Endodermal cell (in vitro differentiated cells): ENCODE data around the gene CSNK1G1. TPM values are rescaled to one million over a fixed set of nuclear protein-coding genes. Genes with fewer than 3 reads are reported as not detected.

ENCODE experiments used
- DNase-seq: peaks from one replicate; pipeline ENCODE4 v3.0.0-alpha.2; 2017
- H3K27ac ChIP-seq: 2 replicates; pipeline ENCODE4 v1.5.1; 2013; ENCODE audit warnings: mild to moderate bottlenecking, low read depth, low read length, moderate library complexity
- H3K27me3 ChIP-seq: 2 replicates; pipeline ENCODE4 v1.6.1; 2013; ENCODE audit warnings: mild to moderate bottlenecking, low read length, moderate library complexity; ENCODE audit not compliant: insufficient read depth, control insufficient read depth, poor library complexity, severe bottlenecking
- H3K36me3 ChIP-seq: 2 replicates; pipeline ENCODE4 v1.7.0; 2013; ENCODE audit warnings: mild to moderate bottlenecking, low read length, moderate library complexity; ENCODE audit not compliant: control insufficient read depth, insufficient read depth
- H3K4me1 ChIP-seq: one replicate; pipeline ENCODE4 v1.7.0; 2013; ENCODE audit warnings: low read length; ENCODE audit not compliant: control insufficient read depth, insufficient read depth
- H3K4me3 ChIP-seq: 2 replicates; pipeline ENCODE4 v1.5.1; 2013; ENCODE audit warnings: mild to moderate bottlenecking, low read length, moderate library complexity
- H3K9ac ChIP-seq: 2 replicates; pipeline ENCODE4 v1.6.1; 2013; ENCODE audit warnings: mild to moderate bottlenecking, low read length, moderate library complexity; ENCODE audit not compliant: poor library complexity, severe bottlenecking; ENCODE audit errors: extremely low read depth
- H3K9me3 ChIP-seq: 2 replicates; pipeline ENCODE4 v1.6.1; 2013; ENCODE audit warnings: mild to moderate bottlenecking, low read length, moderate library complexity; ENCODE audit not compliant: control insufficient read depth
- H3K27ac Mint-ChIP-seq: 2 replicates; pipeline ENCODE4 v1.8.0; 2020; ENCODE audit warnings: mixed read lengths
- H3K27me3 Mint-ChIP-seq: 2 replicates; pipeline ENCODE4 v1.8.0; 2021; ENCODE audit warnings: mild to moderate bottlenecking, mixed read lengths; ENCODE audit not compliant: insufficient read depth
- H3K36me3 Mint-ChIP-seq: 2 replicates; pipeline ENCODE4 v1.8.0; 2020; ENCODE audit warnings: low read depth, mixed read lengths
- H3K4me1 Mint-ChIP-seq: 2 replicates; pipeline ENCODE4 v1.8.0; 2020; ENCODE audit warnings: mixed read lengths
- H3K4me3 Mint-ChIP-seq: 2 replicates; pipeline ENCODE4 v1.8.0; 2020; ENCODE audit warnings: mild to moderate bottlenecking, moderate library complexity, mixed read lengths
- H3K9me3 Mint-ChIP-seq: 2 replicates; pipeline ENCODE4 v1.8.0; 2020; ENCODE audit warnings: mild to moderate bottlenecking, mixed read lengths
- WGBS, 2 experiments: methylation state at CpG; one replicate each; pipeline versions ENCODE4 v1.1.5 to v1.1.7; 2013; ENCODE audit warnings: missing lambda C conversion rate in 2 of 2, mixed read lengths in 1 of 2; ENCODE audit not compliant: insufficient coverage in 1 of 2, insufficient read length in 1 of 2; 5-methylcytosine and 5-hydroxymethylcytosine counted together
- total RNA-seq, 2 donors: library from RNA; stranded (reverse); fragmentation: NEBNext Ultra II Directional in 1 of 2; extraction: Animal tissue kit (Norgen Biotek cat#: 25700) in 1 of 2; gene quantifications; 2 replicates in 1 of 2; 3 replicates in 1 of 2; pipeline ENCODE4 v1.2.1, GENCODE V29; 2021
- TF ChIP-seq, protein P1 (sequence below): fragments of 200-600 bp; sonication (generic); conservative IDR thresholded peaks from 2 replicates; pipeline ENCODE4 v1.5.0; 2021; ENCODE audit warnings: antibody characterized with exemption, mild to moderate bottlenecking

CSNK1G1 gene
- total RNA-seq, 2 donors from 2014 or later: 24.5 to 31.4 TPM

DNA sequence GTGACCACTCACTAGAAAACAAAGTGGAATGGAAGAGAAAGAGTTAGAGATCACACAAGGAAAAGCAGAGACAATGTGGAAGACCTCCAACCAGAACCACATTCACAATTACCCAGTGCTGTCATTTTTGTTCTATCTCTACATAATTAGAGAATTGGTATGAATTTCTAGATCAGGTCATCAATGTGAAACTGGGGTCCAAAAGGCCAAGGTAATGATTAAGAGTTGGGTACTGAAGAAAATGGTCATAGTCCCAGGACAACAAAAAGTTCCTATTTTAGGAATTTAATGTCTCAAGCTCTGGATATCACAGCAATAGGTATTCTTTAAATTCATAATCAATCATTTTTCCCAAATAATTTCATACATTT lies 108.5 kb downstream of the CSNK1G1 start:
- peak overlapping the region; percentile 31 for H3K4me3 ChIP-seq
- H3K27me3 ChIP-seq: no peaks in the 10 kb centered on the region
- TF ChIP-seq, protein P1, sequence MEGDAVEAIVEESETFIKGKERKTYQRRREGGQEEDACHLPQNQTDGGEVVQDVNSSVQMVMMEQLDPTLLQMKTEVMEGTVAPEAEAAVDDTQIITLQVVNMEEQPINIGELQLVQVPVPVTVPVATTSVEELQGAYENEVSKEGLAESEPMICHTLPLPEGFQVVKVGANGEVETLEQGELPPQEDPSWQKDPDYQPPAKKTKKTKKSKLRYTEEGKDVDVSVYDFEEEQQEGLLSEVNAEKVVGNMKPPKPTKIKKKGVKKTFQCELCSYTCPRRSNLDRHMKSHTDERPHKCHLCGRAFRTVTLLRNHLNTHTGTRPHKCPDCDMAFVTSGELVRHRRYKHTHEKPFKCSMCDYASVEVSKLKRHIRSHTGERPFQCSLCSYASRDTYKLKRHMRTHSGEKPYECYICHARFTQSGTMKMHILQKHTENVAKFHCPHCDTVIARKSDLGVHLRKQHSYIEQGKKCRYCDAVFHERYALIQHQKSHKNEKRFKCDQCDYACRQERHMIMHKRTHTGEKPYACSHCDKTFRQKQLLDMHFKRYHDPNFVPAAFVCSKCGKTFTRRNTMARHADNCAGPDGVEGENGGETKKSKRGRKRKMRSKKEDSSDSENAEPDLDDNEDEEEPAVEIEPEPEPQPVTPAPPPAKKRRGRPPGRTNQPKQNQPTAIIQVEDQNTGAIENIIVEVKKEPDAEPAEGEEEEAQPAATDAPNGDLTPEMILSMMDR: no peak
- H3K9ac ChIP-seq: peak overlapping the region; percentile 60
- peaks cover 19% of the 10 kb centered on the region for H3K36me3 Mint-ChIP-seq
- peak overlapping the region; percentile 94 for H3K27ac Mint-ChIP-seq
- no peak overlapping the region for H3K4me3 Mint-ChIP-seq
- no peaks in the 10 kb centered on the region for H3K27me3 Mint-ChIP-seq
- H3K4me1 ChIP-seq: peaks cover 7% of the 10 kb centered on the region
- DNase-seq: no peak
- peak overlapping the region; percentile 51 for H3K27ac ChIP-seq
- H3K9me3 Mint-ChIP-seq: peaks cover 12% of the 10 kb centered on the region
- peaks cover 20% of the 10 kb centered on the region for H3K4me1 Mint-ChIP-seq
- peaks cover 6% of the 10 kb centered on the region for H3K36me3 ChIP-seq
- H3K9me3 ChIP-seq: no peaks in the 10 kb centered on the region

DNA sequence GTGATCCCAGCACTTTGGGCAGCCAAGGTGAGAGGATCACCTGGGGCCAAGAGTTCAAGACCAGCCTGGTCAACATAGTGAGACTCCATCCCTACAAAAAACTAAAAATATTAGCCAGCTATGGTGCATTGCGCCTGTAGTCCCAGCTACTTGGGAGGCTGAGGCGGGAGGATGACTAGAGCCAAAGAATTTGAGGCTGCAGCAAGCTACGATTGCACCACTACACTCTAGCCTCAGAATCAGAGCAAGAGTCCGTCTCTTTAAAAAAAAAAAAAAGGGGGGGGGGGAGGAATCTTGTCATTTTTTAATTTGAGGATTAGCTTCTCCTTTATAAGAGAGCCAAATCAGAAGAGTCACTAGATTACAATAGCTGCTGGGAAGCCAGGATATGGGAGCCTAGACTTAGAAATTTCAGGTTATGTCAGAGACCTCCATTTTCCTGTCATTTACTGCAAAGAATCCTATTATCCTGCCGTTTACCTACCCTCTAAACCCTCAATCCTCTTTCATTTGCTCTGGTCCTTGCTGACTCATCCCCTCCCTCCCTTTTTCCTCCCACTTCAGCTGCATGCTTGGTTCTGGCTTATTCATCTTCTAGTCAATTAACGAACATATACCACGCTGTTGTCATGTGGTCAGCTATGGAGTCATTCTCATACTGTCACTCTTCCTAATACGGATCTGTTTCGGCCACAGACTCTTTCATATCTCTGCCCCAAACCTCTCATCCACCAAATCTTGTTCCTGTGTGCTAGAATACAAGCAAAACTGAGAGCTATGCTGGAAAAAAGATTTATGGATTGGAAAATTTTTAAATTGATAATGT lies 109.4 kb downstream of the CSNK1G1 start:
- no peak overlapping the region for H3K9ac ChIP-seq
- no peaks in the 10 kb centered on the region for H3K27me3 ChIP-seq
- Mint-ChIP-seq H3K27me3 (no peaks in the 10 kb centered on the region), H3K9me3 (peaks cover 12% of the 10 kb centered on the region), H3K4me3 (no peak overlapping the region), H3K27ac (peak overlapping the region; percentile 87), H3K4me1 (peaks cover 20% of the 10 kb centered on the region), H3K36me3 (peaks cover 20% of the 10 kb centered on the region)
- H3K4me3 ChIP-seq: no peak overlapping the region
- H3K36me3 ChIP-seq: peaks cover 6% of the 10 kb centered on the region
- no peaks in the 10 kb centered on the region for H3K9me3 ChIP-seq
- TF ChIP-seq, protein P1: no peak
- peaks cover 7% of the 10 kb centered on the region for H3K4me1 ChIP-seq
- 55 to 73% methylated on average over 4 to 9 of the region's 9 CpGs for WGBS, 2 experiments
- H3K27ac ChIP-seq: peak overlapping the region; percentile 6
- DNase-seq: peak; percentile 63

DNA sequence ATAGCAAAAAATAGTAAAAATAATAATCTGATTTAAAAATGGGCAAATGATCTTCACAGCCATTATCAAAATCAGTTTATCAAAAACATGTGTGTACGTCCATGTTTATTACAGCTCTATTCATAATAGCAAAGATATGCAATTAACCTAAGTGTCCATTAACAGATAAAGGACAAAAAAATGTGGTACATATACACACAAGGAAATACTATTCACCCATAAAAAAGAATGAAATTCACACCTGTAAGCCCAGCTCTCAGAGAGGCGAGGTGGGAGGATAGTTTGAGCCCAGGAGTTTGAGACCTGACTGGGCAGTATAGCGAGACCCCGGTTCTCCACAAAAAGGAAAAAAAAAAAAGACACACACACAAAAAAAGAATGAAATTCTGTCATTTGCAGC lies 110.6 kb downstream of the CSNK1G1 start:
- Histone ChIP-seq H3K27me3 (no peaks in the 10 kb centered on the region), H3K4me3 (no peak overlapping the region), H3K27ac (no peak overlapping the region), H3K4me1 (peaks cover 7% of the 10 kb centered on the region), H3K9ac (no peak overlapping the region), H3K36me3 (no peaks in the 10 kb centered on the region), H3K9me3 (no peaks in the 10 kb centered on the region)
- Mint-ChIP-seq H3K4me3 (no peak overlapping the region), H3K9me3 (peaks cover 12% of the 10 kb centered on the region), H3K36me3 (peaks cover 19% of the 10 kb centered on the region), H3K4me1 (peaks cover 20% of the 10 kb centered on the region), H3K27ac (no peak overlapping the region), H3K27me3 (no peaks in the 10 kb centered on the region)
- TF ChIP-seq, protein P1: no peak
- WGBS, 2 experiments: 100% methylated on average over 1 of the region's 4 CpGs
- DNase-seq: no peak
